ENCODE data around the gene WDR3. TPM values are rescaled to one million over a fixed set of nuclear protein-coding genes. Genes with fewer than 3 reads are reported as not detected.

The WDR3 gene
- total RNA-seq: 11.7 TPM
- polyA plus RNA-seq: 12.2 TPM

- H3K4me1 ChIP-seq (ENCODE audit: insufficient read depth): no peaks in the 10 kb centered on the region
- H3K36me3 ChIP-seq (ENCODE audit: insufficient read depth): no peaks in the 10 kb centered on the region
- peak within 1 kb of the TSS; percentile 80 for H3K27ac ChIP-seq (ENCODE audit: low read depth)
- DNase-seq (ENCODE audit: extremely low spot score): peak; percentile 96
- WGBS: under 1% methylated on average over 64 of the region's 64 CpGs
- peak within 1 kb of the TSS; percentile 76 for H3K4me3 ChIP-seq (ENCODE audit: low read depth, low read length)
Measured at GRCh38 chr1:117929343-117930172, at the start of gene WDR3, which contains the start of gene GDAP2. TSS of gene WDR3 (plus strand) at chr1:117929739. CDS start at chr1:117933320, 3,581 bp downstream. TSS of gene GDAP2 (minus strand) at chr1:117929621. CDS start at chr1:117920357, 9,264 bp downstream.

GRCh38 chr1:117883616-117884015, 45.9 kb upstream of the WDR3 start:
- Histone ChIP-seq H3K4me3 (ENCODE audit: low read depth, low read length) (no peak overlapping the region), H3K4me1 (ENCODE audit: insufficient read depth) (no peaks in the 10 kb centered on the region), H3K36me3 (ENCODE audit: insufficient read depth) (peaks cover 2% of the 10 kb centered on the region), H3K27ac (ENCODE audit: low read depth) (no peak overlapping the region)
- DNase-seq (ENCODE audit: extremely low spot score): no peak
- WGBS: 98% methylated on average over 1 of the region's 1 CpG

GRCh38 chr1:117886101-117886795, 43.3 kb upstream of the WDR3 start:
- no peaks in the 10 kb centered on the region for H3K4me1 ChIP-seq (ENCODE audit: insufficient read depth)
- H3K36me3 ChIP-seq (ENCODE audit: insufficient read depth): peaks cover 3% of the 10 kb centered on the region
- H3K27ac ChIP-seq (ENCODE audit: low read depth): no peak overlapping the region
- no peak for DNase-seq (ENCODE audit: extremely low spot score)
- 75% methylated on average over 2 of the region's 2 CpGs for WGBS
- H3K4me3 ChIP-seq (ENCODE audit: low read depth, low read length): no peak overlapping the region

- no peak for DNase-seq (ENCODE audit: extremely low spot score)
- Histone ChIP-seq H3K4me3 (ENCODE audit: low read depth, low read length) (no peak overlapping the region), H3K4me1 (ENCODE audit: insufficient read depth) (no peaks in the 10 kb centered on the region), H3K36me3 (ENCODE audit: insufficient read depth) (peaks cover 3% of the 10 kb centered on the region), H3K27ac (ENCODE audit: low read depth) (no peak overlapping the region)
- 98% methylated on average over 2 of the region's 2 CpGs for WGBS
Measured at GRCh38 chr1:117890452-117890851, 39.1 kb upstream of the WDR3 start.

GRCh38 chr1:117892512-117892911, 37.0 kb upstream of the WDR3 start:
- no peak overlapping the region for H3K27ac ChIP-seq (ENCODE audit: low read depth)
- WGBS: 93% methylated on average over 2 of the region's 2 CpGs

GRCh38 chr1:117894078-117894477, 35.5 kb upstream of the WDR3 start:
- Histone ChIP-seq H3K4me1 (ENCODE audit: insufficient read depth) (no peaks in the 10 kb centered on the region), H3K36me3 (ENCODE audit: insufficient read depth) (peaks cover 12% of the 10 kb centered on the region), H3K4me3 (ENCODE audit: low read depth, low read length) (no peak overlapping the region), H3K27ac (ENCODE audit: low read depth) (no peak overlapping the region)
- 90% methylated on average over 1 of the region's 1 CpG for WGBS
- DNase-seq (ENCODE audit: extremely low spot score): no peak

More at GRCh38 chr1:117892512-117892911, 37.0 kb upstream of the WDR3 start:
- Histone ChIP-seq H3K4me1 (ENCODE audit: insufficient read depth) (no peaks in the 10 kb centered on the region), H3K4me3 (ENCODE audit: low read depth, low read length) (no peak overlapping the region), H3K36me3 (ENCODE audit: insufficient read depth) (peaks cover 8% of the 10 kb centered on the region)
- no peak for DNase-seq (ENCODE audit: extremely low spot score)

- Histone ChIP-seq H3K4me3 (ENCODE audit: low read depth, low read length) (no peak overlapping the region), H3K36me3 (ENCODE audit: insufficient read depth) (peaks cover 12% of the 10 kb centered on the region), H3K4me1 (ENCODE audit: insufficient read depth) (no peaks in the 10 kb centered on the region), H3K27ac (ENCODE audit: low read depth) (no peak overlapping the region)
- 9% methylated on average over 4 of the region's 4 CpGs for WGBS
- DNase-seq (ENCODE audit: extremely low spot score): peak; percentile 50
Measured at GRCh38 chr1:117895482-117896114, 33.9 kb upstream of the WDR3 start.

GRCh38 chr1:117897551-117897950, 32.0 kb upstream of the WDR3 start:
- H3K27ac ChIP-seq (ENCODE audit: low read depth): no peak overlapping the region
- WGBS: 49% methylated on average over 4 of the region's 4 CpGs
- no peak for DNase-seq (ENCODE audit: extremely low spot score)
- peaks cover 9% of the 10 kb centered on the region for H3K36me3 ChIP-seq (ENCODE audit: insufficient read depth)
- no peak overlapping the region for H3K4me3 ChIP-seq (ENCODE audit: low read depth, low read length)
- no peaks in the 10 kb centered on the region for H3K4me1 ChIP-seq (ENCODE audit: insufficient read depth)

GRCh38 chr1:117899801-117900200, 29.7 kb upstream of the WDR3 start:
- H3K4me3 ChIP-seq (ENCODE audit: low read depth, low read length): no peak overlapping the region
- no peak for DNase-seq (ENCODE audit: extremely low spot score)
- H3K36me3 ChIP-seq (ENCODE audit: insufficient read depth): peaks cover 9% of the 10 kb centered on the region
- 95% methylated on average over 1 of the region's 1 CpG for WGBS
- H3K4me1 ChIP-seq (ENCODE audit: insufficient read depth): no peaks in the 10 kb centered on the region
- no peak overlapping the region for H3K27ac ChIP-seq (ENCODE audit: low read depth)

GRCh38 chr1:117902944-117903343, 26.6 kb upstream of the WDR3 start:
- no peak overlapping the region for H3K27ac ChIP-seq (ENCODE audit: low read depth)
- no peaks in the 10 kb centered on the region for H3K4me1 ChIP-seq (ENCODE audit: insufficient read depth)
- no peak for DNase-seq (ENCODE audit: extremely low spot score)
- no peak overlapping the region for H3K4me3 ChIP-seq (ENCODE audit: low read depth, low read length)
- WGBS: 84% methylated on average over 4 of the region's 4 CpGs
- H3K36me3 ChIP-seq (ENCODE audit: insufficient read depth): peaks cover 6% of the 10 kb centered on the region

- WGBS: 95% methylated on average over 3 of the region's 3 CpGs
- no peak overlapping the region for H3K27ac ChIP-seq (ENCODE audit: low read depth)
- no peaks in the 10 kb centered on the region for H3K4me1 ChIP-seq (ENCODE audit: insufficient read depth)
- no peak for DNase-seq (ENCODE audit: extremely low spot score)
- peaks cover 2% of the 10 kb centered on the region for H3K36me3 ChIP-seq (ENCODE audit: insufficient read depth)
- H3K4me3 ChIP-seq (ENCODE audit: low read depth, low read length): no peak overlapping the region
Measured at GRCh38 chr1:117904485-117904884, 25.1 kb upstream of the WDR3 start.

- H3K4me1 ChIP-seq (ENCODE audit: insufficient read depth): no peaks in the 10 kb centered on the region
- WGBS: 94% methylated on average over 2 of the region's 2 CpGs
- peaks cover 3% of the 10 kb centered on the region for H3K36me3 ChIP-seq (ENCODE audit: insufficient read depth)
- H3K4me3 ChIP-seq (ENCODE audit: low read depth, low read length): no peak overlapping the region
- no peak for DNase-seq (ENCODE audit: extremely low spot score)
- H3K27ac ChIP-seq (ENCODE audit: low read depth): no peak overlapping the region
Measured at GRCh38 chr1:117905019-117905418, 24.5 kb upstream of the WDR3 start.

- Histone ChIP-seq H3K36me3 (ENCODE audit: insufficient read depth) (peaks cover 8% of the 10 kb centered on the region), H3K4me1 (ENCODE audit: insufficient read depth) (no peaks in the 10 kb centered on the region), H3K4me3 (ENCODE audit: low read depth, low read length) (no peak overlapping the region), H3K27ac (ENCODE audit: low read depth) (no peak overlapping the region)
- no peak for DNase-seq (ENCODE audit: extremely low spot score)
Measured at GRCh38 chr1:117911051-117911450, 18.5 kb upstream of the WDR3 start.

GRCh38 chr1:117919376-117919775, 10.2 kb upstream of the WDR3 start:
- DNase-seq (ENCODE audit: extremely low spot score): no peak
- no peaks in the 10 kb centered on the region for H3K4me1 ChIP-seq (ENCODE audit: insufficient read depth)
- H3K36me3 ChIP-seq (ENCODE audit: insufficient read depth): no peaks in the 10 kb centered on the region
- no peak overlapping the region for H3K27ac ChIP-seq (ENCODE audit: low read depth)
- H3K4me3 ChIP-seq (ENCODE audit: low read depth, low read length): no peak overlapping the region

All from urinary bladder (tissue), 4 donors.